K562 (cell line): ENCODE measurements around the gene ERMP1. TPM values are rescaled to one million over a fixed set of nuclear protein-coding genes. Genes with fewer than 3 reads are reported as not detected.

Experiments used
- ATAC-seq: fragments of 200-7000 bp; cut with Tn5 transposase; 3 replicates; pipeline ENCODE4 v1.9.1; 2020; ENCODE audit warnings: moderate library complexity
- BruUV-seq: library from RNA; stranded (reverse); fragments of 400-500 nt; replicated peaks from 2 replicates; lab custom pipeline; 2021; lab: Mats Ljungman, UMichigan
- CTCF ChIA-PET: fragments of 300-600 bp; formaldehyde crosslinking; extraction: SDS; loops from one replicate; lab custom pipeline; 2021; ENCODE audit warnings: low intra/inter-chr PET ratio; lab: Yijun Ruan, JAX
- POLR2A ChIA-PET: fragments of 300-600, 350-650 bp; sonication (Branson Sonifier 250); formaldehyde crosslinking; extraction: SDS; loops from one replicate; lab custom pipeline; 2021; ENCODE audit warnings: antibody characterized with exemption, inconsistent platforms; lab: Yijun Ruan, JAX
- DNase-seq, 4 experiments: peaks; one replicate each; pipeline versions ENCODE4 v3.0.0 to v3.0.0-alpha.2; 2011 to 2018; ENCODE audit warnings: low spot score in 3 of 4, mixed read lengths in 3 of 4; ENCODE audit errors: extremely low read depth in 1 of 4
- FAIRE-seq: peaks from 2 replicates; lab custom pipeline; 2011; peaks lifted over from hg19 to GRCh38; lab: Jason Lieb, UNC
- H2AFZ ChIP-seq: 2 replicates; pipeline ENCODE4 v1.6.0; 2011; ENCODE audit warnings: low read depth, low read length, control low read depth, inconsistent platforms
- H3K27ac ChIP-seq: fragments of 200-600 bp; 3 replicates; pipeline ENCODE4 v1.8.0; 2011; ENCODE audit warnings: low read depth, mild to moderate bottlenecking, control low read depth, inconsistent platforms, low read length, moderate library complexity, mixed read lengths; ENCODE audit errors: extremely low read depth
- H3K27me3 ChIP-seq, 2 experiments: fragments of 300-600 bp in 1 of 2; 2 replicates in 1 of 2; 3 replicates in 1 of 2; pipeline versions ENCODE4 v1.6.0 to v1.8.0; 2011; ENCODE audit warnings: inconsistent platforms in 2 of 2, low read length in 2 of 2, mild to moderate bottlenecking in 1 of 2, mixed read lengths in 1 of 2, moderate library complexity in 1 of 2; ENCODE audit not compliant: control insufficient read depth in 2 of 2, insufficient read depth in 2 of 2
- H3K36me3 ChIP-seq: fragments of 300-600 bp; 3 replicates; pipeline ENCODE4 v1.8.0; 2011; ENCODE audit warnings: mild to moderate bottlenecking, low read length, inconsistent platforms; ENCODE audit not compliant: control insufficient read depth, insufficient read depth
- H3K4me1 ChIP-seq, 2 experiments: fragments of 200-600 bp in 1 of 2; replicated peaks in 1 of 2; 2 replicates in 1 of 2; 3 replicates in 1 of 2; pipeline versions ENCODE4 v1.5.1 to v1.8.0; 2011; ENCODE audit warnings: inconsistent platforms in 2 of 2, low read length in 2 of 2, mild to moderate bottlenecking in 1 of 2, mixed read lengths in 1 of 2, moderate library complexity in 1 of 2; ENCODE audit not compliant: control insufficient read depth in 2 of 2, insufficient read depth in 2 of 2
- H3K4me2 ChIP-seq: 2 replicates; pipeline ENCODE4 v1.6.1; 2011; ENCODE audit warnings: low read length, control low read depth, inconsistent platforms, mixed read lengths; ENCODE audit not compliant: insufficient read depth
- H3K4me3 ChIP-seq: fragments of 200-600 bp; sonication (generic), shearing (Covaris generic); 2 replicates; pipeline ENCODE4 v1.5.1; 2016; ENCODE audit warnings: control low read depth, inconsistent platforms
- H3K79me2 ChIP-seq: fragments of 200-600 bp; 3 replicates; pipeline ENCODE4 v1.8.0; 2011; ENCODE audit warnings: low read length, inconsistent platforms; ENCODE audit not compliant: control insufficient read depth, insufficient read depth
- H3K9ac ChIP-seq, 2 experiments: 2 replicates each; pipeline versions ENCODE4 v1.6.0 to v1.6.1; 2011; ENCODE audit warnings: low read depth in 2 of 2, low read length in 2 of 2, control low read depth in 1 of 2, inconsistent platforms in 1 of 2, mild to moderate bottlenecking in 1 of 2, mixed read lengths in 1 of 2; ENCODE audit not compliant: insufficient read depth in 1 of 2
- H3K9me1 ChIP-seq: one replicate; pipeline ENCODE4 v1.6.0; 2011; ENCODE audit warnings: inconsistent platforms, mild to moderate bottlenecking, low read length, moderate library complexity; ENCODE audit not compliant: control insufficient read depth, insufficient read depth
- H3K9me3 ChIP-seq: replicated peaks from 2 replicates; pipeline ENCODE4 v1.5.1; 2011; ENCODE audit warnings: low read depth, low read length, inconsistent platforms; ENCODE audit not compliant: control insufficient read depth, insufficient read depth
- H4K20me1 ChIP-seq: replicated peaks from 2 replicates; pipeline ENCODE4 v1.6.1; 2011; ENCODE audit warnings: low read length, inconsistent platforms, mixed read lengths; ENCODE audit not compliant: control insufficient read depth, insufficient read depth
- C11orf30 ChIP-seq: fragments of 450-650 bp; IDR thresholded peaks from 2 replicates; pipeline ENCODE4 v1.6.1; 2016; ENCODE audit warnings: low read depth, mild to moderate bottlenecking
- CHCHD3 ChIP-seq: fragments of 250-450 bp; sonication (Bioruptor Pico); IDR thresholded peaks from 2 replicates; pipeline ENCODE4 v2.1.2; 2022; ENCODE audit warnings: mild to moderate bottlenecking
- FOXK2 ChIP-seq, 2 experiments: fragments of 450-650 bp; IDR thresholded peaks in 1 of 2; conservative IDR thresholded peaks in 1 of 2; 2 replicates each; pipeline ENCODE4 v1.6.1; 2016; ENCODE audit warnings: low read depth in 2 of 2, mild to moderate bottlenecking in 1 of 2
- MAFG ChIP-seq: fragments of 450-650 bp; conservative IDR thresholded peaks from 2 replicates; pipeline ENCODE4 v1.6.1; 2016; ENCODE audit warnings: missing genetic modification characterization, missing compliant biosample characterization
- MAFK ChIP-seq: IDR thresholded peaks from 2 replicates; pipeline ENCODE4 v1.6.1; 2011; ENCODE audit warnings: low read length, improper control_type of control experiment
- NCOR1 ChIP-seq: fragments of 450-650 bp; IDR thresholded peaks from 2 replicates; pipeline ENCODE4 v1.6.1; 2016; ENCODE audit warnings: mild to moderate bottlenecking, moderate library complexity
- NFRKB ChIP-seq: fragments of 450-650 bp; IDR thresholded peaks from 2 replicates; pipeline ENCODE4 v1.6.1; 2016; ENCODE audit warnings: low read depth
- RBM17 ChIP-seq: fragments of 200-400 bp; formaldehyde crosslinking; IDR thresholded peaks from 2 replicates; pipeline ENCODE4 v1.6.1; 2017; ENCODE audit warnings: low read depth, mild to moderate bottlenecking, low read length, borderline replicate concordance
- SMAD4 ChIP-seq: fragments of 250-450 bp; sonication (Bioruptor Pico); conservative IDR thresholded peaks from 2 replicates; pipeline ENCODE4 v1.8.0; 2021; ENCODE audit warnings: inconsistent platforms, mild to moderate bottlenecking, moderate library complexity
- ZNF140 ChIP-seq: fragments of 250-450 bp; sonication (Bioruptor Pico); IDR thresholded peaks from 2 replicates; pipeline ENCODE4 v1.8.0; 2021; ENCODE audit warnings: moderate library complexity, mild to moderate bottlenecking, inconsistent platforms
- ZNF165 ChIP-seq: fragments of 250-450 bp; sonication (Bioruptor Pico); IDR thresholded peaks from 2 replicates; pipeline ENCODE4 v1.4.0; 2020; ENCODE audit warnings: borderline replicate concordance
- ZNF764 ChIP-seq: fragments of 250-450 bp; sonication (Bioruptor Pico); IDR thresholded peaks from 2 replicates; pipeline ENCODE4 v1.4.0; 2020; ENCODE audit warnings: low read depth, mild to moderate bottlenecking, moderate library complexity
- WGBS: fragments of 100-300 bp; shearing (Covaris generic); methylation state at CpG from one replicate; pipeline ENCODE4 v1.1.6; 2016; ENCODE audit warnings: low coverage, mixed read lengths; ENCODE audit not compliant: insufficient coverage; ENCODE audit errors: missing lambda C conversion rate; 5-methylcytosine and 5-hydroxymethylcytosine counted together
- in situ Hi-C: fragments of 300-500 bp; cut with MboI; formaldehyde crosslinking; loops from 4 replicates; pipeline ENCODE4 v1.15.0; 2018; ENCODE audit warnings: inconsistent platforms, mixed read lengths
- intact Hi-C: fragments of 100-400 bp; cut with micrococcal nuclease; formaldehyde crosslinking; loops from 2 replicates; pipeline ENCODE4 v1.14.2; 2022
- polyA plus RNA-seq, 8 experiments: library from polyadenylated mRNA; depleted of rRNA in 4 of 8; stranded (reverse) in 5 of 8; unstranded in 3 of 8; fragments of >200 nt; fragmentation: Nextera tagmentation in 2 of 8; fragmentation: Illumina TruSeq in 1 of 8; extraction: Ambion mirVana in 2 of 8; extraction: Trizol in 1 of 8; gene quantifications; 2 replicates each; pipeline versions ENCODE4 v1.2.1 to v1.2.3, GENCODE V29; 2011 to 2014; ENCODE audit warnings: inconsistent platforms in 1 of 8, missing spikeins in 1 of 8
- total RNA-seq, 7 experiments: library from RNA; depleted of rRNA in 6 of 7; stranded (reverse); fragments of >200 nt in 6 of 7; fragmentation: Illumina TruSeq in 2 of 7; extraction: Trizol in 2 of 7; gene quantifications; 2 replicates each; pipeline versions ENCODE4 v1.2.1 to v1.2.3, GENCODE V29; 2011 to 2021; ENCODE audit warnings: low replicate concordance in 1 of 7
- TF ChIP-seq, protein P1 (sequence below): fragments of 450-650 bp; IDR thresholded peaks from 2 replicates; pipeline ENCODE4 v1.6.1; 2016; ENCODE audit warnings: borderline replicate concordance
- TF ChIP-seq, protein P2 (sequence below), 2 experiments: IDR thresholded peaks in 1 of 2; conservative IDR thresholded peaks in 1 of 2; 2 replicates each; pipeline ENCODE4 v1.6.1; 2016; ENCODE audit warnings: low read depth in 2 of 2, mild to moderate bottlenecking in 1 of 2, missing compliant biosample characterization in 1 of 2, missing genetic modification characterization in 1 of 2, moderate library complexity in 1 of 2
- TF ChIP-seq, protein P3 (sequence below), 2 experiments: IDR thresholded peaks; 2 replicates each; pipeline ENCODE4 v1.6.1; 2012; ENCODE audit warnings: improper control_type of control experiment in 2 of 2, low read depth in 2 of 2, low read length in 2 of 2, borderline replicate concordance in 1 of 2

ERMP1 gene
- total and polyA plus RNA-seq, 9 of the 15 experiments (the other 6 are each of a cell fraction or from before 2014, with no cell fraction given): 2.5 to 26.3 (median 12.6) TPM

DNA sequence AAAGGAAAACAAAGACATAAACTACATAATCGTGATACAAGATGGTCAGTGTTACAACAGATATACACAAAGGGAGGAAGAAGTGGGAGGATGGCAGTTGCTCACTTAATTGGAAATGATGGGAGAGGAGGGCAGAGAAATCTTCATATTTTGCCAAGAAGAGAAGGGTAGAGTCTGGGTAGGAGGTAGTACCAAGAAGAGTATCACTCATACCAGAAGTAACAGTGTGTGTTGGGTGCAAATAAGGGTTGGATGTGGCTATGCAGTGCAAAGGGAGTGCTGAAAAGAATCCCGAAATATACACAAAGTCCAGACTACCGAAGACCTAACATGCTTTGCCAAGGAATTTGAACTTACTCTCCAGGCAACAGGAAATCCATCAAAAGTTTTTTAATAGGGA is 41.0 kb downstream of the ERMP1 start (continued):
- TF ChIP-seq, protein P1, sequence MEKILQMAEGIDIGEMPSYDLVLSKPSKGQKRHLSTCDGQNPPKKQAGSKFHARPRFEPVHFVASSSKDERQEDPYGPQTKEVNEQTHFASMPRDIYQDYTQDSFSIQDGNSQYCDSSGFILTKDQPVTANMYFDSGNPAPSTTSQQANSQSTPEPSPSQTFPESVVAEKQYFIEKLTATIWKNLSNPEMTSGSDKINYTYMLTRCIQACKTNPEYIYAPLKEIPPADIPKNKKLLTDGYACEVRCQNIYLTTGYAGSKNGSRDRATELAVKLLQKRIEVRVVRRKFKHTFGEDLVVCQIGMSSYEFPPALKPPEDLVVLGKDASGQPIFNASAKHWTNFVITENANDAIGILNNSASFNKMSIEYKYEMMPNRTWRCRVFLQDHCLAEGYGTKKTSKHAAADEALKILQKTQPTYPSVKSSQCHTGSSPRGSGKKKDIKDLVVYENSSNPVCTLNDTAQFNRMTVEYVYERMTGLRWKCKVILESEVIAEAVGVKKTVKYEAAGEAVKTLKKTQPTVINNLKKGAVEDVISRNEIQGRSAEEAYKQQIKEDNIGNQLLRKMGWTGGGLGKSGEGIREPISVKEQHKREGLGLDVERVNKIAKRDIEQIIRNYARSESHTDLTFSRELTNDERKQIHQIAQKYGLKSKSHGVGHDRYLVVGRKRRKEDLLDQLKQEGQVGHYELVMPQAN: no peak
- no peak for TF ChIP-seq ZNF764 (CRISPR knock-in tag)

DNA sequence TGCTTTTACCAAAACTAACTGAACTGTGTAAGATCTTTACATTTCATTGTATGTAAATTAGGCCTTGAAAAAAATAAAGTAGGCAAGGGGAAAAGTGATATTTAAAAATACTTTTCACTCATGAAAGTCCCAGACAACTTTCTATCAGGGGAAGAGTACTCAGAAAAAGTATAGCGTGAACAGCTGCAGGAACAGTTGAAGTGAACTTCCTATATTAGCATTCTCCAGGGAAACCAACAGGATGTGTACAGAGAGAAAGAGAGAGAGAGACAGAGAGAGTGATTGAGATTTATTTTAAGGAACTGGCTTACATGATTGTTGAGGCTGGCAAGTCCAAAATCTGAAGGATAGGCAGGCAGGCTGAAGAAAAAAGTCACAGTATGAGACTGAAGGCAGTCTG is 42.0 kb downstream of the ERMP1 start:
- H3K79me2 ChIP-seq: no peaks in the 10 kb centered on the region
- no peak for DNase-seq
- H2AFZ ChIP-seq: no peak overlapping the region
- no peaks in the 10 kb centered on the region for H3K9me3 ChIP-seq
- intact Hi-C loops (no loop called here), in situ Hi-C loops (no loop called here)
- no peak for ATAC-seq
- ChIA-PET CTCF (no interaction called here), POLR2A (no interaction called here)
- FAIRE-seq: no peak
- no peaks in the 10 kb centered on the region for H3K27me3 ChIP-seq
- H3K36me3 ChIP-seq: peaks cover 37% of the 10 kb centered on the region; the same call in 2 of the 3 replicates
- 78% methylated on average over 1 of the region's 1 CpG for WGBS
- H3K9me1 ChIP-seq: no peaks in the 10 kb centered on the region
- BruUV-seq: no TSS peak
- H3K4me2 ChIP-seq: no peak overlapping the region
- H3K9ac ChIP-seq: no peak overlapping the region
- H4K20me1 ChIP-seq: no peaks in the 10 kb centered on the region
- H3K4me3 ChIP-seq: no peak overlapping the region
- H3K27ac ChIP-seq: no peak overlapping the region
- no peaks in the 10 kb centered on the region for H3K4me1 ChIP-seq
- TF ChIP-seq MAFG (tag) (no peak), C11orf30 (no peak), ZNF165 (CRISPR knock-in tag) (no peak), NCOR1 (no peak), FOXK2 (conservative IDR thresholded peaks at IDR 0.05 in 1 of 2, IDR thresholded peaks at IDR 0.05 in 1 of 2; ENCODE audit: low read depth in 2 of 2) (no peak), RBM17 (no peak), MAFK (no peak), SMAD4 (CRISPR knock-in tag) (no peak), ZNF140 (CRISPR knock-in tag) (no peak), CHCHD3 (CRISPR knock-in tag) (no peak), NFRKB (no peak)
- TF ChIP-seq, protein P2, sequence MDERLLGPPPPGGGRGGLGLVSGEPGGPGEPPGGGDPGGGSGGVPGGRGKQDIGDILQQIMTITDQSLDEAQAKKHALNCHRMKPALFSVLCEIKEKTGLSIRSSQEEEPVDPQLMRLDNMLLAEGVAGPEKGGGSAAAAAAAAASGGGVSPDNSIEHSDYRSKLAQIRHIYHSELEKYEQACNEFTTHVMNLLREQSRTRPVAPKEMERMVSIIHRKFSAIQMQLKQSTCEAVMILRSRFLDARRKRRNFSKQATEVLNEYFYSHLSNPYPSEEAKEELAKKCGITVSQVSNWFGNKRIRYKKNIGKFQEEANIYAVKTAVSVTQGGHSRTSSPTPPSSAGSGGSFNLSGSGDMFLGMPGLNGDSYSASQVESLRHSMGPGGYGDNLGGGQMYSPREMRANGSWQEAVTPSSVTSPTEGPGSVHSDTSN (CRISPR knock-in tag; IDR thresholded peaks at IDR 0.05; ENCODE audit: low read depth): no peak
- TF ChIP-seq, protein P2 (tag; conservative IDR thresholded peaks at IDR 0.05; ENCODE audit: low read depth): no peak
- TF ChIP-seq, protein P3, sequence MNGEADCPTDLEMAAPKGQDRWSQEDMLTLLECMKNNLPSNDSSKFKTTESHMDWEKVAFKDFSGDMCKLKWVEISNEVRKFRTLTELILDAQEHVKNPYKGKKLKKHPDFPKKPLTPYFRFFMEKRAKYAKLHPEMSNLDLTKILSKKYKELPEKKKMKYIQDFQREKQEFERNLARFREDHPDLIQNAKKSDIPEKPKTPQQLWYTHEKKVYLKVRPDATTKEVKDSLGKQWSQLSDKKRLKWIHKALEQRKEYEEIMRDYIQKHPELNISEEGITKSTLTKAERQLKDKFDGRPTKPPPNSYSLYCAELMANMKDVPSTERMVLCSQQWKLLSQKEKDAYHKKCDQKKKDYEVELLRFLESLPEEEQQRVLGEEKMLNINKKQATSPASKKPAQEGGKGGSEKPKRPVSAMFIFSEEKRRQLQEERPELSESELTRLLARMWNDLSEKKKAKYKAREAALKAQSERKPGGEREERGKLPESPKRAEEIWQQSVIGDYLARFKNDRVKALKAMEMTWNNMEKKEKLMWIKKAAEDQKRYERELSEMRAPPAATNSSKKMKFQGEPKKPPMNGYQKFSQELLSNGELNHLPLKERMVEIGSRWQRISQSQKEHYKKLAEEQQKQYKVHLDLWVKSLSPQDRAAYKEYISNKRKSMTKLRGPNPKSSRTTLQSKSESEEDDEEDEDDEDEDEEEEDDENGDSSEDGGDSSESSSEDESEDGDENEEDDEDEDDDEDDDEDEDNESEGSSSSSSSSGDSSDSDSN (IDR thresholded peaks at IDR 0.05; ENCODE audit: borderline replicate concordance in 1 of 2, low read depth in 2 of 2, low read length in 2 of 2): no peak
